Vagina (tissue), 2 donors: Measurements from ENCODE around the gene KLHDC9. TPM values are rescaled to one million over a fixed set of nuclear protein-coding genes. Genes with fewer than 3 reads are reported as not detected.

Experiments used
- DNase-seq, 2 donors: peaks; one replicate each; pipeline ENCODE4 v3.0.0-alpha.2; 2017; ENCODE audit errors: extremely low spot score in 2 of 2
- H3K27ac ChIP-seq: fragments of 200-600 bp; sonication (generic); one replicate; pipeline ENCODE4 v1.5.1; 2019
- H3K27me3 ChIP-seq: fragments of 200-600 bp; sonication (generic); one replicate; pipeline ENCODE4 v1.5.1; 2019
- H3K36me3 ChIP-seq, 2 donors: fragments of 200-600 bp; sonication (generic); one replicate each; pipeline ENCODE4 v1.5.1; 2017 to 2019
- H3K4me1 ChIP-seq: fragments of 200-600 bp; sonication (generic); one replicate; pipeline ENCODE4 v1.5.1; 2019
- H3K4me3 ChIP-seq, 2 donors: fragments of 200-600 bp; sonication (generic); 1 replicate in 1 of 2; 2 replicates in 1 of 2; pipeline ENCODE4 v1.5.1; 2016 to 2019
- H3K9me3 ChIP-seq: fragments of 200-600 bp; sonication (generic); one replicate; pipeline ENCODE4 v1.5.1; 2019
- POLR2A ChIP-seq, 2 donors: fragments of 450-650 bp; IDR thresholded peaks; one replicate each; pipeline ENCODE4 v1.6.1; 2017; ENCODE audit warnings: antibody characterized with exemption in 2 of 2, mild to moderate bottlenecking in 2 of 2, moderate library complexity in 2 of 2
- POLR2AphosphoS5 ChIP-seq, 2 donors: sonication (generic); formaldehyde crosslinking; IDR thresholded peaks; one replicate each; pipeline ENCODE4 v1.9.0; 2017; ENCODE audit warnings: antibody characterized with exemption in 2 of 2, mild to moderate bottlenecking in 2 of 2, low read depth in 1 of 2; ENCODE audit not compliant: insufficient read depth in 1 of 2
- intact Hi-C: fragments of 100-400 bp; cut with DNase I; formaldehyde crosslinking; loops from one replicate; pipeline ENCODE4 v1.15.1; 2023
- total RNA-seq: library from RNA; depleted of rRNA; stranded (reverse); fragments of >200 nt; gene quantifications from one replicate; pipeline ENCODE4 v1.2.3, GENCODE V29; 2016
- TF ChIP-seq, protein P1 (sequence below), 3 experiments: fragments of 450-650 bp in 2 of 3; fragments of 200-600 bp in 1 of 3; sonication (generic) in 1 of 3; IDR thresholded peaks; one replicate each; pipeline ENCODE4 v1.5.1; 2017 to 2019; ENCODE audit warnings: antibody characterized with exemption in 3 of 3, mild to moderate bottlenecking in 2 of 3, moderate library complexity in 2 of 3

The KLHDC9 gene
- total RNA-seq, 1 donor from 2014 or later = 9.3 TPM

DNA sequence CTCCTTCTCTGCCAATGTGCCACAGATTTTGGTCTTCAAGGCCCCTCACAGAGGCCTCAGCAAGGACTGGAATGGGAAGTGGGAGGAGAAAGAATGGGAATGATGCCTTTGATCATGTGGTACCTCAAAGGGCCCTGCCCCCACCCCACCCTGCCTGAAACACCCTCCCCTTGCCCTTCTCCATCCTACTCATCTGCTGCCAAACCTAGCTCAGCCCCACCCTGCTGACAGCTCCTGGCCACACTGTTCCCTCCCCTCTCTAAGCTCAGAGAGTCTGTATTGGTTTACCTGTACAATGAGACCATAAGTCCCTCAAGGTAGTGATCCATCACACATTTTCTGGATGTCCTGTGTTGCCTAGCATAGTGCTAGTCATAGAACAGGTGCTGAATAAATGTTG is 21.8 kb upstream of the KLHDC9 start:
- intact Hi-C loops = no loop called here
- H3K27me3 ChIP-seq = no peaks in the 10 kb centered on the region
- no peak overlapping the region for H3K4me3 ChIP-seq
- no peaks in the 10 kb centered on the region for H3K36me3 ChIP-seq
- peak overlapping the region; percentile 53 for H3K27ac ChIP-seq
- no peak for DNase-seq
- no peaks in the 10 kb centered on the region for H3K9me3 ChIP-seq
- peaks cover 5% of the 10 kb centered on the region for H3K4me1 ChIP-seq
- TF ChIP-seq, protein P1, sequence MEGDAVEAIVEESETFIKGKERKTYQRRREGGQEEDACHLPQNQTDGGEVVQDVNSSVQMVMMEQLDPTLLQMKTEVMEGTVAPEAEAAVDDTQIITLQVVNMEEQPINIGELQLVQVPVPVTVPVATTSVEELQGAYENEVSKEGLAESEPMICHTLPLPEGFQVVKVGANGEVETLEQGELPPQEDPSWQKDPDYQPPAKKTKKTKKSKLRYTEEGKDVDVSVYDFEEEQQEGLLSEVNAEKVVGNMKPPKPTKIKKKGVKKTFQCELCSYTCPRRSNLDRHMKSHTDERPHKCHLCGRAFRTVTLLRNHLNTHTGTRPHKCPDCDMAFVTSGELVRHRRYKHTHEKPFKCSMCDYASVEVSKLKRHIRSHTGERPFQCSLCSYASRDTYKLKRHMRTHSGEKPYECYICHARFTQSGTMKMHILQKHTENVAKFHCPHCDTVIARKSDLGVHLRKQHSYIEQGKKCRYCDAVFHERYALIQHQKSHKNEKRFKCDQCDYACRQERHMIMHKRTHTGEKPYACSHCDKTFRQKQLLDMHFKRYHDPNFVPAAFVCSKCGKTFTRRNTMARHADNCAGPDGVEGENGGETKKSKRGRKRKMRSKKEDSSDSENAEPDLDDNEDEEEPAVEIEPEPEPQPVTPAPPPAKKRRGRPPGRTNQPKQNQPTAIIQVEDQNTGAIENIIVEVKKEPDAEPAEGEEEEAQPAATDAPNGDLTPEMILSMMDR (IDR thresholded peaks at IDR 0.05) = no peak
- TF ChIP-seq POLR2A (IDR thresholded peaks at IDR 0.05) (no peak), POLR2AphosphoS5 (IDR thresholded peaks at IDR 0.05; ENCODE audit: insufficient read depth in 1 of 2, low read depth in 1 of 2) (no peak)

DNA sequence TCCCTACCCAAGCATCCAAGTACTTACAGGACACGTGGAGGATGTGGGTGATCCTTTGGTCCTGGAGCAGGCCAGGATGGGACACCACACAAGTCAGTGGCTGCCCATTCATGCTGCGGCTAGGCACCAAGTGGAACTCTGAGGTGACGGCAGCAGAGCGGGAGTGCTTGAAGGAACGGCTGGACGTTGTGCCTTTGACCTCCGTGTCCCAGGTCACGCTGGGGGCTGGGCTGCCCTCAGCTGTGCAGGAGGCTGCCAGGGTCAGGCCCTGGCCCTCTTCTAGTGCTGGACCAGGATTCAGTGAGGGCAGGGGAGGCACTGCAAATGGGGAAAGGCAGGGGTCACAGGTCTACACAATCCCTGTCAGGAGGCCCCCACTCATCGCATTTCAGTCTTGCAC is 20.7 kb upstream of the KLHDC9 start:
- DNase-seq = no peak
- Histone ChIP-seq H3K36me3 (no peaks in the 10 kb centered on the region), H3K4me3 (no peak overlapping the region), H3K4me1 (peaks cover 5% of the 10 kb centered on the region), H3K9me3 (no peaks in the 10 kb centered on the region), H3K27me3 (no peaks in the 10 kb centered on the region), H3K27ac (peak overlapping the region; percentile 53)
- TF ChIP-seq POLR2AphosphoS5 (IDR thresholded peaks at IDR 0.05; ENCODE audit: insufficient read depth in 1 of 2, low read depth in 1 of 2) (no peak), POLR2A (IDR thresholded peaks at IDR 0.05) (no peak)
- TF ChIP-seq, protein P1 (IDR thresholded peaks at IDR 0.05) = no peak
- intact Hi-C loops = no loop called here

GRCh38 chr1:161079436-161080110 is 18.6 kb upstream of the KLHDC9 start:
- Histone ChIP-seq H3K4me3 (no peak overlapping the region), H3K4me1 (no peaks in the 10 kb centered on the region), H3K27me3 (no peaks in the 10 kb centered on the region), H3K27ac (peak overlapping the region; percentile 77), H3K36me3 (no peaks in the 10 kb centered on the region), H3K9me3 (no peaks in the 10 kb centered on the region)
- TF ChIP-seq, protein P1 (IDR thresholded peaks at IDR 0.05) = no peak
- no peak for TF ChIP-seq POLR2AphosphoS5 (IDR thresholded peaks at IDR 0.05; ENCODE audit: insufficient read depth in 1 of 2, low read depth in 1 of 2)
- TF ChIP-seq POLR2A (IDR thresholded peaks at IDR 0.05) = no peak
- DNase-seq = no peak
- intact Hi-C loops = no loop called here

DNA sequence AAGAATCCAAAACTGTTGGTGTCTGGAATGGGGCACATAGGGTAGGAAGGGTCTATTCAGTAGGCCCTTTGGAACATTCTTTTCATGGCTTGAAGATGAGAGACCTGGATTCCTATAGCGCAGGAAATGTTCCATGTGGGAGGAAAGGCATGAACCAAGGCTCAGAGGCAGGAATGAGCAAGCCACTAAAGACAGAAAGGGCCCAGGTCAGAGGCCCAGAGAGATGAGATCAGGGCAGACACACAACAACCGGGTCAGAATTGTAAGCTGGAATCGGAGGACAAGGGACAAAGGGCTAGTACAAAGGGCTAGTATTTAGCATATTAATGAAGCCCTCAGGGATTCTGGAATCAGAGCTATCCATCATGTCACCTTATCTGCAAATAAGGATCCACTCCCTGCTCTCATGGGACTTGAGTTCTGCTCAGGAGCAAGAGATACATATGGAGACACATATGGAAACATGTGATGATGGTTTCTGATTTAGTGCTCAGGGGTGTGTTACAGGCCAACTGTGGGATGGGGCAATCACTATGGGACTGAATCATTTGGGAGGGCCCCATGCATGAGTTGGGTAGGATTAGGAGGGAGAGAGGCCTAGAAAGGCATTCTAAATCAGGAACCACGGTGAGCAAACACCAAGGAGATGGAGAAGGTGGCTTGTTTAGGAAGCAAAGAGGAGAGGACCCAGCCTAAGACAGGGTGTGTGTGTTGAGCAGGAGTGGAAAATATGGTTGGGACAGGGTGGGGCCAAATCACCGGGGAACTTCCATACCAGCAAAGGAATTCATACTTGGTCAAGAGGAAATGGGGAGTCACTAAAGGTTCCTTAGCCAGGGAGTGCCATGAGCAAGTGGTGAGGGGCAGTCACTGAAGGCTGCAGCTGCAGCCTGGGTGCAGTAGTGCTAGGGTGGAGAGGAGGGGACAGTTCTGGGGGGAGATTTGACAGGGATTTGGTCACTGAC is 17.4 kb upstream of the KLHDC9 start:
- intact Hi-C loops = no loop called here
- TF ChIP-seq, protein P1 (IDR thresholded peaks at IDR 0.05) = no peak
- TF ChIP-seq POLR2A (IDR thresholded peaks at IDR 0.05) (no peak), POLR2AphosphoS5 (IDR thresholded peaks at IDR 0.05; ENCODE audit: insufficient read depth in 1 of 2, low read depth in 1 of 2) (peak in 1 of 2 donors; percentile 60)
- H3K4me3 ChIP-seq = no peak overlapping the region
- H3K36me3 ChIP-seq = no peaks in the 10 kb centered on the region
- no peak for DNase-seq
- H3K27ac ChIP-seq = peak overlapping the region; percentile 77
- no peaks in the 10 kb centered on the region for H3K27me3 ChIP-seq
- no peaks in the 10 kb centered on the region for H3K4me1 ChIP-seq
- no peaks in the 10 kb centered on the region for H3K9me3 ChIP-seq
